Measurements from ENCODE around the gene NTNG1.

GRCh38 chr1:107251083-107251482, 110.2 kb downstream of the NTNG1 start:
- no peak for TF ChIP-seq CTCF (IDR thresholded peaks at IDR 0.05)
- TF ChIP-seq POLR2A (IDR thresholded peaks at IDR 0.05) = no peak

Data from right lobe of liver (tissue), 4 donors.